Embryonic facial prominence (tissue), 1 donor: ENCODE measurements around the gene ZFR.
A peak's percentile ranks its signal among the peaks of the same experiment; 100 is the strongest.

Source experiments
- DNase-seq: peaks from one replicate; pipeline ENCODE4 v3.0.0-alpha.2; 2016; ENCODE audit errors: extremely low spot score

The ZFR gene

DNA sequence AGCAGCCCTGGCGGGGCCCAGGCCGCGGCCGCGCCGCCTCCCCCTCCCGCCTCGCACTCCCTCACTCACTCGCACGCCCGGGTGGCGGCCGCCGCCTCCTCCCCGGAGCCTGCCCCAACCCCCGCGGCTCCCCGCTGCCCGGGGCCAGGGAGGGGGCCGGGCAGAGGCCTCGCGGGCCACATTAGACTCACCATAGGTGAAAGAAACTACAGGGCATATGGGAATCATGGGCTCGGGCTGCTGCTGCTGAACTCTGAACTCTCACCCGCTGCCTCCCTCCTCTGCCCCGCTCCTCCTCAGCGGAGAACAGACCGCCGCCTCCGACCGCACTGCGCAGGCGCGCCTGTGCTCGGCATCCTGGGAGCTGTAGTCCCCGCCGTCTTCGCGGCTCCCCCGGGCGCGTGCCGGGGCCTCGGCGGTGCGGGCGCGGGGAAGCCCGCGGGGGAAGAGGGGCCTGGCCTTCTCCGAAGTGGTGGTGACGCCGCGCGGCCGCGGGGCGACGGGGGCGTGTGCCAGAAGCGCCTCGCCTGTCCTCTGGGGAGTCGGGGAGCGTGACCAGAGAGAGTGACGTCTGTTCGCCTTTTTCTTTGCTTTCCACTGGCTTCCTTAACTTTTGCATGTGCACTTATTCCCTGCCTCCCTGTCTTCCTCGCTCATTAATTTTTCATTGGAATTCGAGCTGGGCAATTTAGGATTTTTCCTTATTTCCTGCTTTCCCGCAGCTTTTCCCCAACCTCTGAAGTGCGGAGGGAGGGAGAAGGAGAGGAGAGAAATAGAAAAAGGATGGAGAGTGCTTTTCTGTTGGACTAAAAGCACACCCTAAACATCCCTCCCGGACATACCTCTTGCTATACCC, at the start of gene ZFR:
Gene ZFR (minus strand): TSS at position 310 of the 856 bp plus-strand sequence. CDS start 82 bp downstream, at position 228.
- peak; percentile 90 for DNase-seq

DNA sequence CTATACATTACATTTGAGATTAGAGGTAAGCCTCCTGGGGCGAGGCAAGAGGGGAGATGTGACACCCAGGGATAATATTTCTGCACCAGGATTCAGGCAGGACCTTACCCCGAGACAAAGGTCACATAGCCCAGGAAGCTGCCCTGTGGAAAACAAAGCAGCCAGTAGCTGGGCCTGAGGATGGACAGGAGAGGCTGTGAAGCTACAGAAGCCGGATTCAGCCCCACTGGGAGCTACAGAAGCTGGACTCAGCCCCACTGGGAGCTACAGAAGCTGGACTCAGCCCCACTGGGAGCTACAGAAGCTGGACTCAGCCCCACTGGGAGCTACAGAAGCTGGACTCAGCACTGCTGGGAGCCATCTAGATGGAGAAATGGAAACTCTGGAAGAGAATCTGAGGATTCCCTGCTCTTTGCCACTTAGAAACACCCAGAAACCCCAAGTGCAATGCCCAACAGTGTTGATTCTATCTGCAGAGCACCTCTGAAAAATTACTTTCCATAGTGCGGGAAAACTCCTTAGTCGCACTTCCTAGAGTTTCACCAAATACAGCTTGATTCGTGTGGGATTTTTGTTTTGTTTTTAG, 46.5 kb upstream of the ZFR start:
- DNase-seq: no peak

GRCh38 chr5:32489791-32490562, 45.4 kb upstream of the ZFR start:
- peak; percentile 83 for DNase-seq

DNA sequence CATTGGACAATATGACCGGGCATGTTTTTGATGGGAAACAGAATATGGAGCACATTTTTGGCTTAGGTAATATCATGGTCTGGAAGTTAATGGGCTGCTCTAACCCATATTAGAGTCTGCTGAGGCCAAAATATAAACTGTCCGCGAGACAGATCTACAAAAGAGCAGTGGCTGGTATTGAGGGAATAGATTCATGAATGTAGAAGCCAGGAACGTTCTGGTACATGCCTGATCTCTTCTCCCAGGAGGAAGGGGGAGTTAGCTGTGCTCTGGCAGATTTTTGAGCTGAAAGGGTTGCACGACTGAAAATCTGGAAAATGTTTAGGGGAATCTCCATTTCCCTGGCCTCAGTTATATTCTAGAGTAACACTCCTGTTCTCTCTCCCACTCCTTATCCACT, 42.9 kb upstream of the ZFR start:
- no peak for DNase-seq

DNA sequence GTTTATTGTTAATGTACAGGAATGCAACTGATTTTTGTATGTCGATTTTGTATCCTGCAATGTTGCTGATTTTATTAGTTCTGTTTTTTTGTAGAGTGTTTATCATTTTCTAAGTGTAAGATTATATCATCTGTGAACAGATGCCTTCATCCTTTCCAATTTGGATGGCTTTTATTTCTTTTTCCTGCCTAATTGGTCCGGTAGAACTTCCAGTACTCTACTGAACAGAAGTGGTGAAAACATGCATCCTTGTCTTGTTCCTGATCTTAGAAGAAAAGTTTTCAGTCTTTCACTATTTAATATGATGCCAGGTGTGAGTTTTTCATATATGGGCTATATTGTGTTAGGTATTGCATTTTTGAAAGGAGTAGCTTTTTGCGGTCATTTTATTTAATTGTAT, 42.5 kb upstream of the ZFR start:
- DNase-seq: no peak

DNA sequence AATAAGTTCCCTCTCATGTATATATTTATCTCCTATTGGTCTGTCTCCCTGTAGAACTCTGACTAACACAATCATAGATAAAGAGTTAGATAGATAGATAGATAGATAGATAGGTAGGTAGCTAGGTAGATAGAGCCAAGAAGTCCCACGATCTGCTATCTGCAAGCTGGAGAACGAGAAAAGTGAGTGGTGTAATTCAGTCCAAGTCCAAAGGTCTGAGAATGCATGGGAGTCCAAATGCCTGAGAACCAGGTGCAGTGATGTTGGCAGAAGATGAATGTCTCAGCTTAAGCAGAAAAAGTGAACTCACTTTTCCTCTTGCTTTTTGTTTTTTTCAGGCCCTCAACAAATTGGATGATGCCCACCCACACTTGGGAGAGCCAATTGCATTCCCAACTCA, 37.7 kb upstream of the ZFR start:
- no peak for DNase-seq

DNA sequence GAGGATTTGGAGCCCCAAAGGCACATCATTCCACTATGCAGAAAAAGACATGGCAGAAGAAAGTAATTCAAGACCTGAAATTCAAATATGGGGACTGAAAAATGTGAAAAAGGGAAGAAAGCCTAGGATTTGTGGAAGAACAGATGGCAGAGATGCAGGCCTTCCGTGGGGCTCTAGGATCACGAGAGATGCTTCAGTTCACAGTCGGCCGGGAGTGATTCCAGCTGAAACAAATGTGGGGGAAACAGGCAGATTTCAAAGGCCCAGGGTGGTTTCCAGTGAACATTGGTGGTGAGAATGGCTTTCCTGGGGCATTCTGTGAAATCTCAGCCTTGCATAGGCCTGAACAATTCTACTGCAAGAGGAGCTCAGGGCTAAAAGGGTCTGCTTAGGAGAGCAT, 34.6 kb upstream of the ZFR start:
- no peak for DNase-seq

DNA sequence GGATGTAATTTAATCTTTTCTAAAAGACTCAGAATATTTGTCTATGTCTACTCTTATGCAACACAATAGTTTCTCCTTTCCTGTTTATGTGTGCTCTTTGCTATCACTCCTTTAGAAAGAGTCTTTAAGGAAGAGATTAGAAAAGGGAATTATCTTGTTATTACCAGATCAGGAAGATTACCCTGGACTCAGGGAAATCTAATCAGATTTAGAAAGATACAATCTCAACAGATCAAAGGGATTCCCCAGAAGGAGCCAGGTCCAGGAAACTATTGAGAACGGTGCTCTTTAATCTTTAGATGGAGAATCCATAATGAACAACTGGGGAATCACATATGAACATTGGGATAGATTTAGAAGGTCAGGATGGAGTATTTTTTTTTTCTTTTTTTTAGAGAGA, 32.4 kb upstream of the ZFR start:
- DNase-seq: no peak

DNA sequence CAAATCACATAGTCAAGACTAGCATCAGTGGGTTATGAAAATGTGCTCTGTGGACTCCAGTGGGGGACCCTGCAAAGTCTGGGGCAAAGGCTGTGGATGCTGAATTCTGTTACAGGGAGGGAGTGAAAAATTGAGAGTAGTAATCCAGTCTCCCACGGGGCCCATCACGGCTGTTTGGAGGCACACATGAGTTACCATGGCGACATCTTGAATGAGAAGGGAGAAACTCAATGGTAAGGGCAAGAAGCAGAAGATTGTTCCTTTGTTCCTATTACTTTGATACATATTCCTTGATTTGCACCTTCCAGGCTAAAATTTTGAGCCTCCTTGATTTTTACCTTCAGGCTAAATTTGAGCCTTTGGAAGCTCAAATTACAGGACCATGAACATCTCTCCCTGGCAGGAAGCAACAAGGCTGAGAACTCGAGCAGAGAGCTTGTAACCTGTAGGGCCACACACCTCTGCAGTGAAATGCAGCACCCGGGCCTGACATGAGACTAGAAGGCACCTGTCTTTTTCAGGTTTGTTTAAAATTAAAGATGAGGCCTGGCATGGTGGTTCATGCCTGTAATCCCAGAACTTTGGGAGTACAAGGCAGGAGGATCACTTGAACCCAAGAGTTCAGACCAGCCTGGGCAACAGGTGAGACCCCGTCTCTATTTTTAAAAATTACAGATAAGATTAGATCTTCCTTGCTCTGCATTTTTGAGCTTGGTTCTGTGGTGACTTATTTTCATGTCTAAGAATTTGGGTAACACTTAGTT, 31.0 kb upstream of the ZFR start:
- DNase-seq: no peak

DNA sequence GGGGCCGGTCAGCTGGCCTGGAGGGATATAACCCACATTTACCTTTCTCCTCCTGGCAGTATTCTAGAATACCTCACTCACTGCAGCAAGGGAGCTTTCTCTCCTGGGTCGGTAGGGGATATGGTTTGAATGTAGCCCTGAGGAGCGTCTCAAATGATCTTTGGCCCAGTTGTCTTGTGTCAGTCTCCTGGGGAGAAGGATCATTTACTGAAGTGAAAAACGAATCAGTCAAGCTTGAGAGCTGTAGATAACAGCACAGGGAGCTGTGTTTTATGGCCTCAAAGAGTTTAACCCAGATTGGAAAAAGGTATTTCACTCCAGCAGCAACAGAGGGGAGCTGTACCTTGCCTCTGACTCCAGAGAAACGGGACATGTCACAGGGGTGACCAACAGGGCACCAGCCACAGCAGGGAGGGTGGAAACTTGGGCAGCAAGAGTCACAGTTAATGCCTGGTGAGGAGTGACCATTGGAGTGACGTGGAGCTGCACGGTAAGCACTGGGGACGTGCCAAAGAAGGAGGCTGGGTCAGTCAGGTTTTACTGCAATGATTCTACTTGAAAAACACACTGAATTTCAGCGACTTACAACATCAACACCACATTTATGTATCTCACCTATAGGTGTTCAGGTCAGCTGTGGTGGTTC, 29.8 kb upstream of the ZFR start:
- DNase-seq: no peak

GRCh38 chr5:32473072-32473471, 28.5 kb upstream of the ZFR start:
- DNase-seq: no peak

- DNase-seq: no peak
These were observed 27.2 kb upstream of the ZFR start for GRCh38 chr5:32471784-32472183.

DNA sequence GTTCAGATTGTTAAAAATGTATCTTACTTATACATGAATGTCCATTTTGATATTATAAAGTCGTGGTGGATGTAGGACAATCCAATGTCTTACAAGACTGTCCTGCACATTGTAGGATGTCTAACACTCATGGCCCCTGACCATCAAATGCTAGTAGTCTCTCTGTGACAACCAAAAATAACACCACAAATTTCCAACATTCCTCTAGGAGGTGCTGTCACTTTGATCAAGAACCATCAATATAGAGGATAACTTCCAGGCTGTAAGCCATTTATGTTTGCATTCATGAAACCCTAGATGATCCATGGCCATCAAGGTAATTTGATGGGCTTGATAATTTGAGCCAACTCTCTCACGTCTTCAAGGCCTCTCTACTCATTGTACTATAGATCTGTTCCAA, 20.5 kb upstream of the ZFR start:
- DNase-seq: no peak

- DNase-seq: no peak
These were observed 18.1 kb upstream of the ZFR start for GRCh38 chr5:32462618-32463017.

DNA sequence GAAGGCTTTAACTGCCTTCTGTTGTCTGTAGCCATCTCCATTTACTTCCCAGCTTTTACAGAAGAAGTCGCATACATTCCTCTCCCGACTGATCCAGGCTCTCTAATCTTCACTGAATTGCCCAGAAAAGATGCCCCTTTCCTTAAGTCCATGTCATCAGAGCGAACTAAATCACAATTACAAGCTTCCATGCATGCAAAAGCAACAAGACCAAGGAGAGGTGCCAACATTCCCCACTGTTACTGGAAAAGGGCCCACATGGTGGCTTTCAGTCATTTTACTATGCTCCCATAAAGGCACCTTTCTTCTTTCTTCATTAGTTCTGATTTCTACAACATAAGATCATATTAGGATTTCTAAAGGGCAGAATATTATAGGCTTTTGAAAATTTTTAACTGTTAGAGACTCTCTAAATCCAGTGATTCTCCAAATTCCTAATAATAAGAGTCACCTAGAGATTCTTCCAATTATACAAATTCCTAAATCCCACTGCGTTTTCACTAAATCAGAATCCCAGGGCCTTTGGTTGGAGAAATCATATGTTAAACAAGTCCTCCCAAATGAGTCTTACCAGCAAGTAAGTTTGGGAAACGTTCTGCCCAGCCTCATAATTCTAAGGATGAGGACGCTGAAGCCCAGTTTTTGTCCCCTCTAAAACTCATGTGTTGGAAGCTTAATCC, 17.0 kb upstream of the ZFR start:
- DNase-seq: no peak

DNA sequence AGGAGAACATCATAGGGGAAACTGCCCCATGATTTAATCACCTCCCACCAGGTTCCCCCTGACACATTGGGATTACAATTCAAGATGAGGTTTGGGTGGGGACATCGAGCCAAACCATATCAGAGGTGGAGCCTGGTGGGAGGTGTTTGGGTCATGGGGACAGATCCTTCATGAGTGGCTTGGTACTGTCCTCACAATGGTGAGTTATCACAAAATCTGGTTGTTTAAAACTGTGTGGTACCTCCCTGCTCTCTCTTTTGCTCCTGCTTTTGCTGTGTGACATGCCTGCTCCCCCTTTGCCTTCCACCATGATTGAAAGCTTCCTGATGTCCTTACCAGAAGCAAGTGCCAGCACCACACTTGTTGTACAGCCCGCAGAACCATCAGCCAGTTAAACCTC, 16.2 kb upstream of the ZFR start:
- DNase-seq: no peak

DNA sequence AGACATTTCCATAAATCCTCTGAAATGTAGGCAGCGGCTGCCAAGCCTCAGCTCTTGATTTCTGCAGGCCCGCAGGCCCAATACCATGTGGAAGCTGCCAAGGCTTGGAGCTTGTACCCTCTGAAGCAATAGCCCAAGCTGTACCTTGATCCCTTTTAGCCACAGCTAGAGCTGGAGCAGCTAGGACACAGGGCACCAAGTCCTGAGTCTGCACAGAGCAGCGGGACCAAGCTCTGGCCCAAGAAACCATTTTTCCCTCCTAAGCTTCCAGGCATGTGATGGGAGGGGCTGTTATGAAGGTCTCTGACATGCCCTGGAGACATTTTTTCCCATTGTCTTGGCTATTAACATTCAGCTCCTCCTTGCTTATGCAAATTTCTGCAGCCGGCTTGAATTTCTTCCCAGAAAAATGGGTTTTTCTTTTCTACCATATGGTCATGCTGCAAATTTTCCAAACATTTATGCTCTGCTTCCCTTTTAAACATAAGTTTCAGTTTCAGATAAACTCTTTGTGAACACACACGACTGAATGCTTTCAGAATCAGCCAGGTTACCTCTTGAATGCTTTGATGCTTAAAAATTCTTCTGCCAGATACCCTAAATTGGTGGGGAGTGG, 14.4 kb upstream of the ZFR start:
- DNase-seq: no peak

DNA sequence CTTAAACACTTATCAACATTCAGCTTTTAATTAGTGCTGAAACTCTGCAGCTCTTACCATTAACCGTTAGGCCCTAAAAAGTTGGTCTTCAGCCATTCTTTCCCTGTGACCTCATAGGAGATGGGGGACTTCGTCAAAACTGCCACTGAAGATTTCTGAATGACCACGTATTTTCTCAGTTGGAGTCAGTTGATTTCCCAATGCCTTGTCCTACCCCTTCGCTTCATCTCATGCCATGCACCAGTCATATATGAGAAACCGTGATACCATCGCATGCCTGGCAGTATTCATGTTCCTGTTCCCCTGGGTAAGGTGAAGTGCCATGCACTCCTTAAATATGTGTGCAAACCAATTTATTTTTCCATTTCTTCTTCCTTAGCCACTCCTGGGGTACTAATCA, 10.8 kb upstream of the ZFR start:
- no peak for DNase-seq

DNA sequence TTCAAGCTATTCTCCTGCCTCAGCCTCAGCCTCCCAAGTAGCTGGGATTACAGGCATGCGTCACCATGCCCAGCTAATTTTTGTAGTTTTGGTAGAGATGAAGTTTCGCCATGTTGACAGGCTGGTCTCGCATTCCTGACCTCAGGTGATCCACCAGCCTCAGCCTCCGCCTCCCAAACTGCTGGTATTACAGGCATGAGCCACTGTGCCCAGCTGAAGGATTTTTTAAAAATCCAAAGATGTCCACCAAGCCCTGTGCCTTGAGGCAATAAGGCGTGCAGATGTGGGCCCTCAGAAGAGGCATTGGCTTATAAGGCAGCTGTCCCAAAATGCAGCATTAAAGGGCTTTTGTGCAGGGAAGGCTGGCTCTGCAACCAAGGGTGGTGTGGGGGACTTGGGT, 10.3 kb upstream of the ZFR start:
- no peak for DNase-seq

GRCh38 chr5:32453916-32454315, 9.4 kb upstream of the ZFR start:
- DNase-seq: no peak
